NT2/D1 (cell line): ENCODE data around the gene XRN1.

Experiments used
- YY1 ChIP-seq: IDR thresholded peaks from 2 replicates; pipeline ENCODE4 v1.6.1; 2011; ENCODE audit not compliant: insufficient read length, insufficient read depth
- ZNF274 ChIP-seq: IDR thresholded peaks from 2 replicates; pipeline ENCODE4 v1.6.1; 2011; ENCODE audit warnings: mild to moderate bottlenecking, low read depth, low read length

DNA sequence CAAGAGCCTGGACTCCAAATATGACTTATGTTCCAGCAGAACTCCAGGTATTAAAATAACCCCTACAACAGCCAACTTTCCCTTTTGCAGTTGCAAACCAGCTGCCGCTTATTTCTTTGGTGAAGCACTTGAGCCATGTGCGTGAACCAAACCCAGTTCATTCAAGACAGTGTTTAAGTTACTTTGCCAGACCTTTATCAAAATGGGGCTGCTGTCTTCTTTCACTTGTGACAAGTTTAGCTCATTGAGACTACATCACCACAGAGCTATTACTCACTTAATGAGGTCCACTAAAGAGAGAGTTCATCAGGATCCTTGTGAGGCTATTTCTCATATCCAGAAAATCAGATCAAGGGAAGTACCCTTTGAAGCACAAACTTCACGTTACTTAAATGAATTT lies 2.4 kb upstream of the XRN1 start:
- TF ChIP-seq ZNF274 (no peak), YY1 (no peak)
